ENCODE measurements around the gene PCSK5. TPM values are rescaled to one million over a fixed set of nuclear protein-coding genes. Genes with fewer than 3 reads are reported as not detected.

PCSK5 gene
- polyA plus RNA-seq, 3 donors, result 4.8 to 13.0 (median 7.1) TPM

DNA sequence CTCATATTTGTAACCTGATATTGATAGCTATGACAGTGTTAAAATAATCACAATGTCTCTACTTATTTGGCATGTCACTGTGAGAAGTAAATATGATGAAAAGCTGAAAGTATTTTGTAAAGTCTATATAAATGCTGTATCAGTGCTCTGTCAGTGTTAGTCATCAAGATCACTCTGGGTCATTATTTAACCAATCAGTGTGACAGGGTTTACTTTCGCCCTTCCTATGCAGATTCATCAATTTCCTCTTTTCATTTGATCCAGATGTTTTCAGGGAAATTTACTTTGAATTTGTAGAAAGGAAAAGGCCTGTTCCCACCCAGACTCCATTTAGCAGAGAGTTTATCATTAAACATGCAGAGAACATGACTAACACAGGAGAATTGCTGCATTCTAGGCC, 9.9 kb upstream of the PCSK5 start:
- H3K4me3 Mint-ChIP-seq, result no peak overlapping the region
- TF ChIP-seq CTCF (IDR thresholded peaks at IDR 0.05), result no peak
- no peaks in the 10 kb centered on the region for H3K27me3 Mint-ChIP-seq (ENCODE audit: low read depth in 3 of 3)
- H3K4me1 Mint-ChIP-seq, result peaks cover 21% of the 10 kb centered on the region
- peak overlapping the region in 3 of 7 donors; percentile 4 to 66 (median 63) for H3K27ac Mint-ChIP-seq
- H3K36me3 ChIP-seq (replicated peaks in 1 of 2; ENCODE audit: control insufficient read depth in 1 of 2, insufficient read depth in 2 of 2, low read length in 2 of 2), result no peaks in the 10 kb centered on the region
- no peaks in the 10 kb centered on the region for H3K9me3 Mint-ChIP-seq
- H3K79me2 ChIP-seq (ENCODE audit: insufficient read depth, low read length), result no peaks in the 10 kb centered on the region
- no peaks in the 10 kb centered on the region for H3K9me3 ChIP-seq (replicated peaks in 1 of 2; ENCODE audit: control insufficient read depth in 1 of 2, insufficient read depth in 1 of 2, low read length in 2 of 2)
- H3K9ac ChIP-seq (ENCODE audit: insufficient read depth, low read length, poor library complexity, severe bottlenecking), result no peak overlapping the region
- peaks cover 12 to 21% of the 10 kb centered on the region in 2 donors for H3K4me1 ChIP-seq (ENCODE audit: control insufficient read depth in 1 of 2, insufficient read depth in 2 of 2, low read length in 2 of 2)
- H2AFZ ChIP-seq (ENCODE audit: insufficient read depth, low read depth, low read length, poor library complexity, severe bottlenecking), result no peak overlapping the region
- no peak overlapping the region for H3K27ac ChIP-seq (ENCODE audit: low read depth in 1 of 2, low read length in 2 of 2)
- no CpG with 5 or more reads among the region's 1 CpG for WGBS (ENCODE audit: insufficient coverage)
- H4K20me1 ChIP-seq (ENCODE audit: insufficient read depth, low read length), result no peaks in the 10 kb centered on the region
- intact Hi-C loops (cut with micrococcal nuclease), result no loop called here
- H3K36me3 Mint-ChIP-seq, result no peaks in the 10 kb centered on the region
- no peak overlapping the region for H3K4me3 ChIP-seq (replicated peaks in 1 of 3; ENCODE audit: low read depth in 2 of 3, low read length in 3 of 3)
- no peak overlapping the region for H3K4me2 ChIP-seq (replicated peaks; ENCODE audit: extremely low read depth, low read length, poor library complexity, severe bottlenecking)
- no peaks in the 10 kb centered on the region for H3K27me3 ChIP-seq (ENCODE audit: control insufficient read depth in 2 of 2, insufficient read depth in 2 of 2, low read length in 2 of 2)
- DNase-seq, result peak in 2 of 3 donors; percentile 41 to 55

- no CpG with 5 or more reads among the region's 1 CpG for WGBS (ENCODE audit: insufficient coverage)
- Histone ChIP-seq H3K27me3 (ENCODE audit: control insufficient read depth in 2 of 2, insufficient read depth in 2 of 2, low read length in 2 of 2) (no peaks in the 10 kb centered on the region), H3K4me3 (replicated peaks in 1 of 3; ENCODE audit: low read depth in 2 of 3, low read length in 3 of 3) (no peak overlapping the region), H3K4me1 (ENCODE audit: control insufficient read depth in 1 of 2, insufficient read depth in 2 of 2, low read length in 2 of 2) (peaks cover 12 to 21% of the 10 kb centered on the region in 2 donors), H4K20me1 (ENCODE audit: insufficient read depth, low read length) (no peaks in the 10 kb centered on the region), H3K79me2 (ENCODE audit: insufficient read depth, low read length) (no peaks in the 10 kb centered on the region), H3K9me3 (replicated peaks in 1 of 2; ENCODE audit: control insufficient read depth in 1 of 2, insufficient read depth in 1 of 2, low read length in 2 of 2) (no peaks in the 10 kb centered on the region), H3K36me3 (replicated peaks in 1 of 2; ENCODE audit: control insufficient read depth in 1 of 2, insufficient read depth in 2 of 2, low read length in 2 of 2) (no peaks in the 10 kb centered on the region), H3K9ac (ENCODE audit: insufficient read depth, low read length, poor library complexity, severe bottlenecking) (no peak overlapping the region), H3K4me2 (replicated peaks; ENCODE audit: extremely low read depth, low read length, poor library complexity, severe bottlenecking) (no peak overlapping the region), H3K27ac (ENCODE audit: low read depth in 1 of 2, low read length in 2 of 2) (no peak overlapping the region), H2AFZ (ENCODE audit: insufficient read depth, low read depth, low read length, poor library complexity, severe bottlenecking) (no peak overlapping the region)
- H3K4me1 Mint-ChIP-seq, result peaks cover 21% of the 10 kb centered on the region
- H3K27ac Mint-ChIP-seq, result no peak overlapping the region
- TF ChIP-seq CTCF (IDR thresholded peaks at IDR 0.05), result no peak
- intact Hi-C loops (cut with micrococcal nuclease), result no loop called here
- H3K4me3 Mint-ChIP-seq, result no peak overlapping the region
- no peaks in the 10 kb centered on the region for H3K27me3 Mint-ChIP-seq (ENCODE audit: low read depth in 3 of 3)
- H3K36me3 Mint-ChIP-seq, result no peaks in the 10 kb centered on the region
- H3K9me3 Mint-ChIP-seq, result no peaks in the 10 kb centered on the region
- no peak for DNase-seq
Observed at GRCh38 chr9:75881761-75882160, 8.7 kb upstream of the PCSK5 start.
